Measurements from ENCODE around the gene OR8S1. TPM values are rescaled to one million over a fixed set of nuclear protein-coding genes. Genes with fewer than 3 reads are reported as not detected.

The OR8S1 gene
- total RNA-seq (2022; extraction: Qiagen RNA extraction; ENCODE audit: low read depth), result not detected in 5 replicates

GRCh38 chr12:48525332-48525731 lies at the start of gene OR8S1:
Gene OR8S1 (plus strand): TSS chr12:48525632. CDS start chr12:48525632, 0 bp downstream.

GRCh38 chr12:48482198-48482597 lies 43.2 kb upstream of the OR8S1 start, which contains the start of gene C12orf54:
Gene C12orf54 (plus strand): TSS chr12:48482498. CDS start chr12:48483297, 799 bp downstream.

GRCh38 chr12:48569946-48570345 lies 44.5 kb downstream of the OR8S1 start, which contains the start of gene LALBA:
Gene LALBA (minus strand): TSS chr12:48570046. CDS start chr12:48570020, 26 bp downstream.

Other genes with a start within 250 kb of the OR8S1 start
- 5.1 to 8.1 TPM (median 6.3 TPM) in 5 replicates for gene ZNF641, start 174.7 kb upstream of the OR8S1 start, total RNA-seq (2022; extraction: Qiagen RNA extraction; ENCODE audit: low read depth)
- gene ANP32D, start 53.1 kb upstream of the OR8S1 start, total RNA-seq (2022; extraction: Qiagen RNA extraction; ENCODE audit: low read depth), result not detected in 5 replicates
- not detected in 5 replicates for gene C12orf54, start 43.1 kb upstream of the OR8S1 start, total RNA-seq (2022; extraction: Qiagen RNA extraction; ENCODE audit: low read depth)
- not detected in 5 replicates for gene LALBA, start 44.4 kb downstream of the OR8S1 start, total RNA-seq (2022; extraction: Qiagen RNA extraction; ENCODE audit: low read depth)
- gene KANSL2, start 156.6 kb downstream of the OR8S1 start, total RNA-seq (2022; extraction: Qiagen RNA extraction; ENCODE audit: low read depth), result 31.6 to 48.7 TPM (median 35.3 TPM) in 5 replicates
- 9.2 to 15.9 TPM (median 14.0 TPM) in 5 replicates for gene CCNT1, start 191.1 kb downstream of the OR8S1 start, total RNA-seq (2022; extraction: Qiagen RNA extraction; ENCODE audit: low read depth)

All from A549 treated with RU486 at 1 μM for 4 hours (cell line).